ENCODE results near the gene CAGE1.
A peak's percentile ranks its signal among the peaks of the same experiment; 100 is the strongest.

CAGE1 gene

DNA sequence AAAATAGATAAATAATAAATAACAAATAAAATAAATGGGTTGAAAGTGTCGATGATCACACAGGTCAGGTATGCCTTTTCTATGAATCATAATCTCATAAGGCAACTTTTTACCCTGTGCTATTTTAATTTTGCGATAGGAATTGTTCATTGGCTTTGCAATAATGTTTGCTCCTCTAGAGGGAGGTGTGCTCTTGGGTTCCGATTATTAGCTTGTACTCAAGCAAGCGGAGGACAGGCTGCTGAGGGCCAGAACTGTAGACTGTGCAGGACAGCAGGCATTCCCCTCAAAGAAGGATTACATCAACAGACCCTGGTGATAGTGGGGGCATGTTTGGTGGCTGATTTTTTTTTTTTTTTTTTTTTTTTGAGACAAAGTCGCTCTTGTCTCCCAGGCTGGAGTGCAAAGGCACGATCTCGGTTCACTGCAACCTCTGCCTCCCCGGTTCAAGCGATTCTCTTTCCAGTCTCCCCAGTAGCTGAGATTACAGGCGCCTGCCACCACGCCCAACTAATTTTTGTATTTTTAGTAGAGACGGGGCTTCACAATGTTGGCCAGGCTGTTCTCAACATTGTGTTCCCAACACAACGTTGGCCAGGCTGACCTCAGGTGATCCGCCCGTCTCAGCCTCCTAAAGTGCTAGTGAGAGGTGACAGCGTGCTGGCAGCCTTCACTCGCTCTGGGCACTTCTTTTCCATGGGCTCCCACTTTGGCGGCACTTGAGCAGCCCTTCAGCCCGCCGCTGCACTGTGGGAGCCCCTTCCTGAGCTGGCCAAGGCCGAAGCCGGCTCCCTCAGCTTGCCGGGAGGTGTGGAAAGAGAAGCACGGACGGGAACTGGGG is 35.6 kb upstream of the CAGE1 start:
- peak; percentile 18 for TF ChIP-seq CTCF (IDR thresholded peaks at IDR 0.05)
- Histone ChIP-seq H3K4me3 (ENCODE audit: low read depth in 1 of 2, low read length in 1 of 2) (no peak overlapping the region), H3K4me1 (ENCODE audit: control insufficient read depth in 1 of 2, insufficient read depth in 1 of 2, low read depth in 1 of 2, low read length in 1 of 2) (no peaks in the 10 kb centered on the region)

GRCh38 chr6:7424058-7424457 is 34.5 kb upstream of the CAGE1 start:
- no peaks in the 10 kb centered on the region for H3K9me3 ChIP-seq
- no peak overlapping the region for H3K4me3 ChIP-seq (ENCODE audit: low read depth in 1 of 2, low read length in 1 of 2)
- H3K27me3 ChIP-seq: no peaks in the 10 kb centered on the region
- H3K4me1 ChIP-seq (ENCODE audit: control insufficient read depth in 1 of 2, insufficient read depth in 1 of 2, low read depth in 1 of 2, low read length in 1 of 2): no peaks in the 10 kb centered on the region
- H3K36me3 ChIP-seq: no peaks in the 10 kb centered on the region
- no peak for TF ChIP-seq CTCF (IDR thresholded peaks at IDR 0.05)
- no peak overlapping the region for H3K27ac ChIP-seq

More for the DNA sequence above, 35.6 kb upstream of the CAGE1 start:
- Histone ChIP-seq H3K9me3 (no peaks in the 10 kb centered on the region), H3K36me3 (no peaks in the 10 kb centered on the region), H3K27ac (no peak overlapping the region), H3K27me3 (no peaks in the 10 kb centered on the region)

DNA sequence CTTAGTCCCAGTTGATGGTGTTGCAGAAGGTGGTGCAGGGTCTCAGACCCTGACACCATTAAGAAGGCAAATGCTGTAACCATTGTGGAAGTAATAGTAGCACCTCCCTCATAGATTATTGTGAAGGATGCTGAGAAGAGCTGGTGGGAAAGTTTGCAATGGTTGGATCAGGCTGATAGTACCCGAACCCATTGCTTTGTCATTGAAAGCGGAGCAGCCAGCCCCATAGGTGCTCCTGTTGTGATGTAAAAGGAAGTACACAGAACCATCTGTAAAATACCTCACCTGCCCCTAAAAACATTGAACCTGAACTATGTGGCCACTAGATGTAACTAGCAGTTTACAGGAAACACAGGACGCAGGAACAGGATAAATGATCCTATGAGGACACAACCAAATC is 31.5 kb upstream of the CAGE1 start:
- peaks cover 25% of the 10 kb centered on the region for H3K36me3 ChIP-seq
- H3K4me3 ChIP-seq (ENCODE audit: low read depth in 1 of 2, low read length in 1 of 2): no peak overlapping the region
- TF ChIP-seq CTCF (IDR thresholded peaks at IDR 0.05): no peak
- no peaks in the 10 kb centered on the region for H3K9me3 ChIP-seq
- no peaks in the 10 kb centered on the region for H3K4me1 ChIP-seq (ENCODE audit: control insufficient read depth in 1 of 2, insufficient read depth in 1 of 2, low read depth in 1 of 2, low read length in 1 of 2)
- H3K27ac ChIP-seq: no peak overlapping the region
- H3K27me3 ChIP-seq: no peaks in the 10 kb centered on the region

- H3K4me1 ChIP-seq (ENCODE audit: control insufficient read depth in 1 of 2, insufficient read depth in 1 of 2, low read depth in 1 of 2, low read length in 1 of 2): no peaks in the 10 kb centered on the region
- H3K27ac ChIP-seq: no peak overlapping the region
- H3K27me3 ChIP-seq: no peaks in the 10 kb centered on the region
- no peak overlapping the region for H3K4me3 ChIP-seq (ENCODE audit: low read depth in 1 of 2, low read length in 1 of 2)
- H3K36me3 ChIP-seq: peaks cover 45% of the 10 kb centered on the region
- H3K9me3 ChIP-seq: no peaks in the 10 kb centered on the region
- TF ChIP-seq CTCF (IDR thresholded peaks at IDR 0.05): no peak
Observed at GRCh38 chr6:7419065-7419464, 29.5 kb upstream of the CAGE1 start.

GRCh38 chr6:7418238-7418905 is 28.8 kb upstream of the CAGE1 start:
- TF ChIP-seq CTCF (IDR thresholded peaks at IDR 0.05): no peak
- Histone ChIP-seq H3K36me3 (peaks cover 52% of the 10 kb centered on the region), H3K4me1 (ENCODE audit: control insufficient read depth in 1 of 2, insufficient read depth in 1 of 2, low read depth in 1 of 2, low read length in 1 of 2) (no peaks in the 10 kb centered on the region), H3K27me3 (no peaks in the 10 kb centered on the region), H3K27ac (no peak overlapping the region), H3K4me3 (ENCODE audit: low read depth in 1 of 2, low read length in 1 of 2) (no peak overlapping the region), H3K9me3 (no peaks in the 10 kb centered on the region)
